ENCODE measurements around the gene EPHB2. TPM values are rescaled to one million over a fixed set of nuclear protein-coding genes. Genes with fewer than 3 reads are reported as not detected.
"Not testable (repeated sequence)": the region's sequence is repeated elsewhere in the genome, so short reads cannot be mapped to it uniquely, and the experiment has no call there.

EPHB2 gene
- total RNA-seq, 1 donor from 2014 or later, result 60.3 TPM

- H3K4me3 Mint-ChIP-seq, result no peak overlapping the region
- H3K27ac Mint-ChIP-seq (ENCODE audit: unreplicated experiment), result no peak overlapping the region
- peaks cover 43% of the 10 kb centered on the region for H3K4me1 Mint-ChIP-seq
- H3K27me3 Mint-ChIP-seq (ENCODE audit: low read depth), result no peaks in the 10 kb centered on the region
- no peak for TF ChIP-seq CTCF (conservative IDR thresholded peaks at IDR 0.05)
- H3K36me3 Mint-ChIP-seq (ENCODE audit: low read depth), result no peaks in the 10 kb centered on the region
- no peaks in the 10 kb centered on the region for H3K9me3 Mint-ChIP-seq
- DNase-seq (ENCODE audit: low read depth, low spot score), result no peak
Observed at GRCh38 chr1:22838965-22839364, 128.3 kb downstream of the EPHB2 start.

DNA sequence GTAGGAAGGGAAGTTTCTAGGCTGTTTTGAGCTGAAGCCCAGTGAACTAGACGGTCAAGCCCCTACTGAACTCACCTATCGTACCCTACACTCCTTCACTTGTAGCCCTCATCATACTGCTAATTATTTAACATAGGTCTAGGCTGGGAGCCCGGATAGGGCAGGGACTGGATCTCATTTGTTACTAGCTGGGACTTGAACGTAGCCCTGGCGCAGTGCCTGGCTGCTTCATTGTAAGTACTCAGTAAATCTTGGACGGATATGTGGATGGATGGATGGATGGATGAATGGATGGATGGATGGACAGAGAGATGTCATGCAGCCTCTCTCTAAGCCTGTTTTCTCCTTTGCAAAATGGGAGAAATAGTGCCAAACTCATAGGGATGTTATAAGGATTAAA, 129.2 kb downstream of the EPHB2 start:
- no peaks in the 10 kb centered on the region for H3K36me3 Mint-ChIP-seq (ENCODE audit: low read depth)
- no peak overlapping the region for H3K27ac Mint-ChIP-seq (ENCODE audit: unreplicated experiment)
- H3K9me3 Mint-ChIP-seq, result no peaks in the 10 kb centered on the region
- H3K4me3 Mint-ChIP-seq, result no peak overlapping the region
- no peaks in the 10 kb centered on the region for H3K27me3 Mint-ChIP-seq (ENCODE audit: low read depth)
- H3K4me1 Mint-ChIP-seq, result peaks cover 43% of the 10 kb centered on the region
- no peak for DNase-seq (ENCODE audit: low read depth, low spot score)
- TF ChIP-seq CTCF (conservative IDR thresholded peaks at IDR 0.05), result no peak

- Mint-ChIP-seq H3K27me3 (ENCODE audit: low read depth) (no peaks in the 10 kb centered on the region), H3K4me1 (peaks cover 38% of the 10 kb centered on the region), H3K27ac (ENCODE audit: unreplicated experiment) (no peak overlapping the region), H3K36me3 (ENCODE audit: low read depth) (no peaks in the 10 kb centered on the region), H3K4me3 (no peak overlapping the region), H3K9me3 (no peaks in the 10 kb centered on the region)
- DNase-seq (ENCODE audit: low read depth, low spot score), result no peak
- no peak for TF ChIP-seq CTCF (conservative IDR thresholded peaks at IDR 0.05)
Observed at GRCh38 chr1:22841142-22841541, 130.5 kb downstream of the EPHB2 start.

DNA sequence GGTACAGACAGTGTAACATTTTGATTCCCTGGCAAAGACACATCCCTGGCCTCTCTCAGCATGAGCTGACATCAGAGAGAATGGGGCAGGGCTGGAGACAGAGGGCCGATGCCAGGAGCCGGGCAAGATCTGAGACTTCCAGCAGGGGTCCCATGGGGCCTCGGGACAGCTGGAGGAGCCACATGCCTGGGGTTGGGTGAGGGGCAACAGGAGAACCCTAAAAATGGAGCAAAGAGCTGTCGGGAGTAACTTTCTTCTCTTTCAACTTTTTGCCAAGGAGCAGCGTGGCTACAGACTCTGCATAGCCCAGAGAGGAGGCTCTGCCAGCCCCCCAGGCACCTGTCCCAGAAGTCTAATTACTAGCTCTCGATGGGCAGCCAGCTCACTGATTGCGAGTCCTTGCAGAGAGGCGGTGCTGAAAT, 131.2 kb downstream of the EPHB2 start:
- peaks cover 37% of the 10 kb centered on the region for H3K4me1 Mint-ChIP-seq
- H3K4me3 Mint-ChIP-seq, result no peak overlapping the region

DNA sequence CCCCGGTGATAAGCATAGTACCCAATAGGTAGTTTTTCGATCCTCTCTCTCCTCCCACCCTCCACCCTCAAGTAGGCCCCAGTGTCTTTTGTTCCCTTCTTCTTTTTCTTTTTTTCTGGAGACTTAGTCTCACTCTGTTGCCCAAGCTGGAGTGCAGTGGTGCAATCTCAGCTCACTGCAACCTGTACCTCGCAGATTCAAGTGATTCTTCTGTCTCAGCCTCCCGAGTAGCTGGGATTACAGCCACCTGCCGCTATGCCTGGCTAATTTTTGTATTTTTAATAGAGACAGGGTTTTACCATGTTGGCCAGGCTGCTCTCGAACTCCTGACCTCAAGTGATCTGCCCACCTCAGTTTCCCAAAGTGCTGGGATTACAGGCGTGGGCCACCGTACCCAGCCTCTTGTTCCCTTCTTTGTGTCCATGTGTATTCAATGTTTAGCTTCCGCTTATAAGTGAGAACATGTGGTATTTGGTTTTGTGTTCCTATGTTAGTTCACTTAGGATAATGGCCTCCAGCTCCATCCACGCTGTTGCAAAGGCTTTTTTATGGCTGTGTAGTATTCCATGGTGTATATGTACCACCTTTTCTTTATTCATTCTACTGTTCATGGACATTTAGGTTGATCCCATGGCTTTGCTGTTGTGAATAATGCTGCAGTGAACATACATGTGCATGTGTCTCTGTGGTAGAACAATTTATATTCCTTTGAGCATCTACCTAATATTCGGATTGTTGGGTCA, 133.0 kb downstream of the EPHB2 start:
- not testable (repeated sequence) for DNase-seq (ENCODE audit: low read depth, low spot score); H3K27me3 Mint-ChIP-seq (ENCODE audit: low read depth); H3K4me3 Mint-ChIP-seq; H3K9me3 Mint-ChIP-seq; H3K36me3 Mint-ChIP-seq (ENCODE audit: low read depth); H3K27ac Mint-ChIP-seq (ENCODE audit: unreplicated experiment)
- H3K4me1 Mint-ChIP-seq, result peaks cover 30% of the 10 kb centered on the region

More for the DNA sequence above, 131.2 kb downstream of the EPHB2 start:
- Mint-ChIP-seq H3K9me3 (no peaks in the 10 kb centered on the region), H3K27ac (ENCODE audit: unreplicated experiment) (no peak overlapping the region), H3K36me3 (ENCODE audit: low read depth) (no peaks in the 10 kb centered on the region), H3K27me3 (ENCODE audit: low read depth) (no peaks in the 10 kb centered on the region)
- DNase-seq (ENCODE audit: low read depth, low spot score), result no peak
- TF ChIP-seq CTCF (conservative IDR thresholded peaks at IDR 0.05), result no peak

- no peaks in the 10 kb centered on the region for H3K27me3 Mint-ChIP-seq (ENCODE audit: low read depth)
- H3K4me1 Mint-ChIP-seq, result peaks cover 30% of the 10 kb centered on the region
- TF ChIP-seq CTCF (conservative IDR thresholded peaks at IDR 0.05), result no peak
- no peak for DNase-seq (ENCODE audit: low read depth, low spot score)
- no peak overlapping the region for H3K27ac Mint-ChIP-seq (ENCODE audit: unreplicated experiment)
- H3K4me3 Mint-ChIP-seq, result no peak overlapping the region
- no peaks in the 10 kb centered on the region for H3K9me3 Mint-ChIP-seq
- H3K36me3 Mint-ChIP-seq (ENCODE audit: low read depth), result no peaks in the 10 kb centered on the region
Observed at GRCh38 chr1:22844621-22845020, 134.0 kb downstream of the EPHB2 start.
